Dedifferentiated amniotic fluid mesenchymal stem cell (primary cell): ENCODE measurements around the gene CDH20.

ENCODE experiments used
- DNase-seq: peaks from one replicate; pipeline ENCODE4 v3.0.0-alpha.2; 2016; ENCODE audit errors: extremely low spot score

CDH20 gene

GRCh38 chr18:61426492-61427053 lies 93.3 kb downstream of the CDH20 start:
- no peak for DNase-seq

DNA sequence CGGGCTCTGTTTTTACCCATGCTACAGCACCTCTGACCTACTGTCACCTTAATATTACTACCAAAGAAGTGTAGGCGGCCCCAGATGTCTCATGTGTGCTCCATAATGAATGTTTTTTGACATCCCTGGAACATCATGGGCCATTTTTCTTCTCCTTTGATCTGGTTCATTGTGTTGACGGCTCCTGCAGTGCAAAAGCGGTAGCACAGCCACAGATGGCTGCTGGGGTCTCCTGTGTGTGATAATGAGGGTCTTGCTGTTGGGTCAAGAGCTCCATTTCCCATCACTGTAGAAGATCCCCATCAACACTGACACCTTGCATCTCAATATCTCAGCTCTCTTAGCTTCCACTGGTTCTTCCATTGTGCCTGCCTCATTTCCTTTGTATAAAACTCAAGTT lies 95.0 kb downstream of the CDH20 start:
- DNase-seq: no peak

GRCh38 chr18:61432590-61432989 lies 99.4 kb downstream of the CDH20 start:
- DNase-seq: no peak

DNA sequence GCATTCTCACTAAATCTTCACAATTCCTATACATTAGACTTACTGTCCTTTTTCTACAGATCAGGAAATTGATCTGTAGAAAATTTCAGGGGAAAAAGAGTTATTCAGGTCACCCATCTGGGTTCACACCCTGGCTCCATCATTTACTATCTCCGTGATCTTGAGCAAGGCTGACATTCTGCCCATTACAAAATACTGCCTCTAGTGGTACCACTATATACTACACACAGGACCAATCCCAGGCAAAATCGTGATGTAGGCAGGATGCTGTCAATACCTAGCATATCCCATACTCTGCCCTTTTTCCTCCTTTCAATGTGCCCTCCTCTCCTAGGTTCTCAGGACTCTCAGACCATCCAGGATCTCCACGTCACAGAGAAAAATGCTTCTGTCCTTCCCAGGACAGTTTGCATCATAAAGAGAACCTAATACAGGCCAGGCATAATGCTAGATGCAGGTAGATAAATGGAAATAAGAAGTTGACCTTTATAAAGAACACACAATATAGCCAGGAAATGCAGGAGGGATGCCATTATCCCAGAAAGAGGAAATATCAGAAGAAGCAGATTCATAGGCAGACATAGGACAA lies 101.9 kb downstream of the CDH20 start:
- DNase-seq: no peak

- no peak for DNase-seq
Measured at GRCh38 chr18:61443081-61443725, 110.0 kb downstream of the CDH20 start.

DNA sequence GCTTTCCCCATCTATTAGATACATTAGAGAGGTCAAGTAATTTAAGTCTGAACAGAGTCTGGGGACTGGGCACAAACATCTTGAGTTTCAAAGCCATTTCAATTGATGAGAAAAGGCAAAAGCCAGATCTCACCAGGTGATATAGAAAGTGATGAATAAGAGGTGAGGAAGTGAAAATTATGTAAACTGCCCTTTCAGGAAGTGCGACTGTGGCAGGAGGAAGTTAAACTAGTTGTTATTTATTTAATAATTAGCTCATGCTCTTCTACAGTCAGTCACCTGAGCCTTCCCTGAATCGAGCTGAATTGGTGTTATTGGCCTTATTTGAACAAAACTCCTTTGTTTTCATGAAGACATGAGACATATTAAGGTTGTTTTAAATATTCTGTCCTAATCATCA lies 115.1 kb downstream of the CDH20 start:
- no peak for DNase-seq

DNA sequence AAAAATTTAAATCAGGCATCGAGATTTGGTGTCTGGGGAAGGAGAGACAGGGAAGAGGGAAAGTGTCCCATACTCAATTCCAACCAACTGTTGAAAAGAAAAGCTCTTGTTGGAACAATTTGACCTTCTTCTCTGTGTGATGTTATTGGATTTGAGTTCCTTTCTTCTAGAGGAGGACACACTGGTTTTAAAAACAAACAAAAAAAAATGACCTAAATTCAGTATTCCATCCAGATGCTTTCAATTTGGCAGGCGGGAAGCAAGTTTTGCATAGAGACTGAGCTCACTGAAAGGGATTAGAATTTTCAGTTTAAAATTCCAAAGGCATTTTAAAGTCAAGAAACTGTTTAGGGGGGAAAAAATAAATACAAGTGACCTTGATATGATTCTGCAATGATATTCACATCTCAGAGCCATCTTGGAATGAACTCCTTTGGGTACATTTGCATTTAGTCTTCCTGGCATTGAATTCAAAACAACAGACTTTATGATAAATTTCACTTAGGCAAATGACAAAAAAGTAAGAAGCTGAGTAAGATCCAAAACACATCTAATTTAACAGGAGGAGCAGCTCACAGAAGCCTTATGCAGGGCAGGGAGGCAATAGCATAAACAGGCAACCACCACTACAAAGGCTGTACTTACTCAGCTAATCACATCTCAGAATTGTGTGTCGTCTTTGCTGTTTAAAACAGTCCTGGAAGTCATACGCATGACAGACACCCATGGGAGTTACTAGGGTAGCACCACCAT lies 126.8 kb downstream of the CDH20 start:
- peak; percentile 40 for DNase-seq

GRCh38 chr18:61464551-61465142 lies 131.4 kb downstream of the CDH20 start:
- DNase-seq: no peak

DNA sequence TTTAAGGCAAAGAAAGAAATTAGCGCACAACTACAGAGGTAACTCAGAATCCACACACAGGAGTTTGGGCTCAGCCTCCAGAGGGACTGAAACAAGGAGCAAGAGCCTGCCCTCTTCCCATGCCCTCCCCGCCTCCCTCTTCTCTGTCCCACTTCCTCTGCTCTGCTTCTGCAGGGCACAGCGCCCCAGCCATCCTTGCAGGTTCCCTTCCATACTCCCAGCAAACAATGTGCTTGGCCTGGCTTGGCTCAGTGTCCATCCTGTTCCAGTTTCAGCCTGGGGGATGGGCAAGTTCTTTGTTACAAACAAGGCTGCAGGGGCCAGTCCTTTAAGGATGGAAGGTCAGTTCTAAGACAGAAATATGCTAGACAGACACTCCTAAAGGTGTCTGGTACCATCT lies 133.5 kb downstream of the CDH20 start:
- no peak for DNase-seq

DNA sequence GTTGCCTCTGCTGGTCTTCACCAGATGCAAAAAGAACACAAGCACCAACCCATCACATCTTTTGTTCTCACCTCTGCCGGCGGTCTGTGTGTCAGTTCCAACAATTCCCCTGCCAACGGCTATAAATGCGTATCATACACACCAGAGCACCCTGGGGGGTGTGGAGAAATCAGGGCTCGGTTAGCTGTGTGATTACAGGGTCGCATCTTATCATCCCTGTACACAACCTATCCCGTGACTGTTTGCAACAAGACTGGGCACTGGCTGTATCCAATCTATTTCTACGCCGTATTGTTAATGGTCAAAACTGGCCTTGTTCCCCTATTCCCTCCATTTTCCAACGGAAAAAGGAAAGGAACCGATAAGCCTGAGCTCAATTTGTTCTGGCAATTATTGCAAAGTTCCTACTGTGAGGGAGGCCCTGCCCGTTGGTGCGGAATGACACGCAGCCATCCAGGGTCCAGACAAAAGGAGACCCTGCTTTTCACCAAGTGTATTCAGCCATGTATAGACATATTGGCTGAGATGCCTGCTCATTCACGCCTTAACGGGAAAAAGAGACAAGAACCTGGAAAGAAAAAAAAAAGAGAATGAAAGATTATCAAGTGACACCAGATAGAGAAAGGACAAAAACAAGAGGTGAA lies 136.9 kb downstream of the CDH20 start:
- DNase-seq: no peak

DNA sequence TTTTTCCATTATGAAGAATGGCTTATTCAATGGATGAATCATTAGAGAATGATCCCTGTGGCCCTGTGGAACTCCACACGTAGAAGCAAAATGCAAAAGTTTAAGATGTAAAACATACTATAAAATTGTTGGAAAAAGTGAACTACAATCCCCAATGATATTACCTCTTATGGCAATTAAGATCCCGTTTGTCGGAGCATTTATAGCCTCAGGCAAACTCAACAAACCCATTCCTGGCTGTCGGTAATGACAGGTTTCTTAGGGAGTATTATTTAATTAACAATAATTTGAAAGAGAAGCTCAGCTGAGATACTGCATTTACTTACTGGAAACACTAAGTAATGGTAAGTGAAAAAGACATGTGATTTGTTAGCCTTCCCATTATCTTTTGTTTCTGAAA lies 138.3 kb downstream of the CDH20 start:
- DNase-seq: no peak

DNA sequence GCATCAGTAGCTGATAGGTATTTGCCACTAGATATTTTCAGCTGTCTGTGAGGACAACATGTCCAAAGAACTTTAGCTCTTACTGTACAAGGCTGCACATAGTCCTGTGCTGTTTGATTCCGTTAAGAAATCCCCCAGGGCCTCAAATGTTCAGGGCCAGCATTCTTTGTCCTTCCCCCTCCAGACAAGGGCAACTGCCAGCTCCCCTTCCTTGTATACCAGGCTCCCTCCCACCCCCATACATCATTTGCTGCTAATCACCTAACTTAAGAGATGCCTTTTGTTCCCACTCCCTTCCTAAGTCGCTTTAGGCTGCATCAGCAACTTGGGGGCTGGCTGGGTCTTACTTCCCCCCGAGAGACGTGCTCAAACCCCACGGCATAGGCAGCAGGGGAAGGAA lies 138.7 kb downstream of the CDH20 start:
- DNase-seq: no peak

GRCh38 chr18:61474341-61474740 lies 141.1 kb downstream of the CDH20 start:
- no peak for DNase-seq

DNA sequence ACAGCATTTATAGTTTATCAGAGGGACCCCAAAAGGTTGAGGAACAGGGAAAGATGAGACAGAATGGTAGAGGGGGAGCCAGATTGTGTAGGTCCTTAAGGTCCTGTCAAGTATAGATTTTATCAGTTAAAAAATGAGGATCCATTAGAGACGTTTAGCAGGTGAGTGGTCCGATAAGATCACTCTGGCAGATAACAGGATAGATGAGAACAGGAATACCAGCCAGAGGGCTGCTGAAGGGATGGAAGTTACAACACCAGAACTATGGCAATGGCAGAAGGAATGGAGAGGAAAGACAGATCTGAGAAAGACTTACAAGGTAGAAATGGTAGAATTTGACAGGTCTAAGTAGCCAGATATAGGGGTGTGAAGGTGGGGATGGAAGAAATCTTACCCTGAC lies 141.7 kb downstream of the CDH20 start:
- DNase-seq: no peak

DNA sequence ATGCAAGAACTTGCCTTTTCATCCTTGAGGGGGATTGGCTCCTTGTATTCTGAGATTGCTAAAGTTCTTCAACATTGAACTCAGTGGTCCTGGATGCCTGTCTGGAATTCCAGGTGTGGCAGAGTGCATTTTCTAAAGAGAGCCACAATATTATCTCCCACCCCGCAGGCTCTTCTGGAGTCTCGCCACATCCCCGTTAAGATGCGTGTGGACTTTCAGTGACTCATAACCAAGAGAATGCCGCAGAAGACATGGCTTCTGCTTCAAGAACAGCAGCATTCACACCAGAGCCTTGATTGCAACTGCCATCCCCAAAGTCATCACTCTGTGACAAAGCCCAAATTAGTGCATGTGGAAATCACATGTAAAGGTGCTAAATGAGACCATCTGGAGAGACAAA lies 142.7 kb downstream of the CDH20 start:
- no peak for DNase-seq

DNA sequence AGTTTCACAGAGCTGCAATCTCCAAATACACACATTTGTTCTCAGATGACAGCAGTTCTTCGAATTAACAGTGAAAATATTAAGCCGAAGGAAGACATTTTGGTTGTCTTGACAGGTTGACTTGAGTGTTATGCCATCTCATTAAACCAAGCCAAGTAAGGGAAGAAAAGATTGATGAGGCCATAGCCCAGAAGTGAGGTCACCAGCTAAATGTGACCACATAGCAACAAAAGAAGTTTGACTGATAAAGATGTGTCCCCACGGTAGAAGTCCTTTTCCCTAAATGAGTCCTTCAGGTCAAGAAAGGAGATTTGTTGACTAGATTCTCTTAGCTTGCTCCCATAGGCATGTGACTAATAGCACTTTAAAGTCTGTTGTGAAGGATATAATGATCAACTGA lies 156.1 kb downstream of the CDH20 start:
- DNase-seq: no peak

- DNase-seq: no peak
Measured at GRCh38 chr18:61496374-61496773, 163.1 kb downstream of the CDH20 start.

DNA sequence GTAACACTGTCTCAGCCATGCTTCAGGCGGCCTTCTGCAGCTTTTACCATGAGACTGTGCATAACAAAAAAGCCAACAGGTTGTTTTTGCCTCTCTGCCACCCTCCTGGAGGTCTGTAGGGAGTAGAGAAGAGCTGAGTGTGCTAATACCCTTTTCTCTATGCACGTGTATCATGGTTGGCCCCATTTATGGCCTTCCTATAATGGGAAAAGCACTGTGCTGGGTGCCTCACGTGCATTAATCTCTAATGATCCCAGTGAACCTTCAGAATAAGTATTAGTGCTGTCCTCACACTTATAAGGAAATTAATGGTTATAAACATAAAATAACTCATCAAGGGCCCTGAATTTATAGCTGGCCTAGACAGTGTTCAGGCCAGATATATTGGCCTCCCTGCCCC lies 164.2 kb downstream of the CDH20 start:
- no peak for DNase-seq

DNA sequence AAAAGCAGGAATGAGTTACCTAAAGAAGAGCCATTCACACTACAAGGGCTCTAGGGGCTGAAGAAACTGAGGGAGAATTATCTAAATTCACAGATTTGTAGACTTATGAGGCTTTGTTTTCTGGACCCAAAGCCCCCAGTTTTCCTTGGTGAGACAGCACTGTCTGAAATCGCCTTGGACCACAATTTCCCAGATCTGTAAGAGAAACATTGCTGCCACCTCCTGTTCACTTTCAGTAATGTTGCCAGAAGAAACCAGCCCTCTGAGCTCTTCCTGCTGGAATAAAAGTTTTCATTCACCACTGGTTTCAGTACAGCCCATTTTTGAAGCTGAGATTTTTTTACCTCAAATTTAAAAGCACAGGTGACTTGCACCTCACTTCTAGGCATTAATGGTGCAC lies 169.2 kb downstream of the CDH20 start:
- DNase-seq: peak; percentile 75

- DNase-seq: no peak
Measured at GRCh38 chr18:61503688-61504087, 170.5 kb downstream of the CDH20 start.

DNA sequence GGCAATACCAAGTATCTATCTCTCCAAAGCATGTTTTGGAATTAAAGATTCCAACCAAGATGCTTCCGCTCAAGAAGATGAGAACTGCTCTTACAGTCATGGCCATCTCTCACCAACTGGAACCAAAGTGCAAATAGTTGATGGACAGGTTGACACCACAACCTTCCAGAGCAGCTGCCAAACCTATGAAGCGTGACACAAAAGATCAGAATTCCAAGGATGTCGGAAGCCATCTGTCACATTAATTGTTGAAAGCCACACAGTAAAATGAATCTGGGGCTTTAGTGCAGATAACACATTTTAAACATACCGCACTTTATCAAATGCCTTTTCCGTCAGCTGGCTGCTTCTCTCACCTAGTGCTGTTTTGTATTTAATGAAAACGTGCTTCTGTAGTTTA lies 195.7 kb downstream of the CDH20 start:
- no peak for DNase-seq

DNA sequence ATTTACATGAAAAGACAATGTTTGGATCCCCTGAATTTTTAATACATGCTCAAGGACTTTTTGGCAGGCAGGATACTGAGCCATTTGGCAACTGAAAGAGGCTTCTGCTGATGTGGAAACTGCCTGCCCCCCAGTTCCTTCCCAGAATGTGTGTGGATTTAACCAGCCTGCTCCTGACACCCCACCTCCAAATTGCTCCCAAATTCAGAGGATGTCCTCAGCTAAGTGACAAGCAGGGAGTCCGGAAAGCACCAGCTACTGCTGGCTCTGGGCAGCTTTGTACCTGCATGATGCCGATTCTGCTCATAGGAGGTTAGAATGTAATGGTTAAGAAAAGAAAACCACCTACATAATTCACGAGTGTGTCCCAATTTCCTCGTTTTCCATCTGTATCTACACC lies 197.5 kb downstream of the CDH20 start:
- no peak for DNase-seq
